K562 (cell line): ENCODE results near the gene RINT1. TPM values are rescaled to one million over a fixed set of nuclear protein-coding genes. Genes with fewer than 3 reads are reported as not detected.

Experiments used
- BMI1 ChIP-seq: fragments of 150-350 bp; IDR thresholded peaks from 2 replicates; pipeline ENCODE4 v1.6.1; 2014; ENCODE audit warnings: low read length
- FUS ChIP-seq: fragments of 200-400 bp; formaldehyde crosslinking; optimal IDR thresholded peaks from 2 replicates; pipeline ENCODE3; 2017; ENCODE audit warnings: low read depth, low read length
- GABPA ChIP-seq: fragments of 200-800 bp; sonication (Bioruptor generic); conservative IDR thresholded peaks from 2 replicates; pipeline ENCODE4 v1.6.1; 2016; ENCODE audit warnings: low read depth, missing genetic modification characterization, missing compliant biosample characterization
- GABPB1 ChIP-seq: sonication (generic); formaldehyde crosslinking; IDR thresholded peaks from 2 replicates; pipeline ENCODE4 v1.8.0; 2022; ENCODE audit warnings: mild to moderate bottlenecking, missing genetic modification reagents
- GABPB2 ChIP-seq: fragments of 250-450 bp; sonication (Bioruptor Pico); conservative IDR thresholded peaks from 2 replicates; pipeline ENCODE4 v1.5.1; 2021; ENCODE audit warnings: mild to moderate bottlenecking
- MTA1 ChIP-seq: fragments of 450-650 bp; IDR thresholded peaks from 2 replicates; pipeline ENCODE4 v1.6.1; 2017; ENCODE audit warnings: borderline replicate concordance
- NCOR1 ChIP-seq: fragments of 450-650 bp; IDR thresholded peaks from 2 replicates; pipeline ENCODE4 v1.6.1; 2016; ENCODE audit warnings: mild to moderate bottlenecking, moderate library complexity
- NFIX ChIP-seq: fragments of 250-450 bp; sonication (Bioruptor Pico); IDR thresholded peaks from 2 replicates; pipeline ENCODE4 v1.4.0; 2020; ENCODE audit warnings: low read depth, mild to moderate bottlenecking, moderate library complexity
- RAD21 ChIP-seq, 2 experiments: fragments of 250-450 bp in 1 of 2; fragments of 450-650 bp in 1 of 2; sonication (Bioruptor Pico) in 1 of 2; formaldehyde crosslinking in 1 of 2; IDR thresholded peaks in 1 of 2; conservative IDR thresholded peaks in 1 of 2; 2 replicates each; pipeline versions ENCODE4 v1.4.0 to v1.8.0; 2020 to 2022; ENCODE audit warnings: mild to moderate bottlenecking in 2 of 2, moderate library complexity in 1 of 2
- TEAD2 ChIP-seq: fragments of 450-650 bp; IDR thresholded peaks from 2 replicates; pipeline ENCODE4 v1.6.1; 2016; ENCODE audit warnings: missing genetic modification characterization, control low read depth, missing compliant biosample characterization
- ZNF133 ChIP-seq: fragments of 250-450 bp; sonication (Bioruptor Pico); IDR thresholded peaks from 2 replicates; pipeline ENCODE4 v1.4.0; 2020; ENCODE audit warnings: mild to moderate bottlenecking
- ZNF766 ChIP-seq: fragments of 200-800 bp; sonication (Bioruptor generic); conservative IDR thresholded peaks from 2 replicates; pipeline ENCODE4 v1.6.1; 2016; ENCODE audit warnings: missing genetic modification characterization, missing compliant biosample characterization
- polyA plus RNA-seq, 8 experiments: library from polyadenylated mRNA; depleted of rRNA in 4 of 8; stranded (reverse) in 5 of 8; unstranded in 3 of 8; fragments of >200 nt; fragmentation: Nextera tagmentation in 2 of 8; fragmentation: Illumina TruSeq in 1 of 8; extraction: Ambion mirVana in 2 of 8; extraction: Trizol in 1 of 8; gene quantifications; 2 replicates each; pipeline versions ENCODE4 v1.2.1 to v1.2.3, GENCODE V29; 2011 to 2014; ENCODE audit warnings: inconsistent platforms in 1 of 8, missing spikeins in 1 of 8
- total RNA-seq, 7 experiments: library from RNA; depleted of rRNA in 6 of 7; stranded (reverse); fragments of >200 nt in 6 of 7; fragmentation: Illumina TruSeq in 2 of 7; extraction: Trizol in 2 of 7; gene quantifications; 2 replicates each; pipeline versions ENCODE4 v1.2.1 to v1.2.3, GENCODE V29; 2011 to 2021; ENCODE audit warnings: low replicate concordance in 1 of 7
- TF ChIP-seq, protein P1 (sequence below), 2 experiments: fragments of 450-650 bp in 1 of 2; sonication (generic) in 1 of 2; formaldehyde crosslinking; conservative IDR thresholded peaks; 2 replicates each; pipeline versions ENCODE4 v1.4.0 to v1.8.1; 2020 to 2022; ENCODE audit warnings: mild to moderate bottlenecking in 1 of 2, missing genetic modification reagents in 1 of 2
- TF ChIP-seq, protein P2 (sequence below): fragments of 450-650 bp; formaldehyde crosslinking; IDR thresholded peaks from 2 replicates; pipeline ENCODE4 v1.4.0; 2020; ENCODE audit warnings: mild to moderate bottlenecking, moderate library complexity
- TF ChIP-seq, protein P3 (sequence below), 2 experiments: fragments of 200-800 bp in 1 of 2; sonication (Bioruptor generic) in 1 of 2; sonication (generic) in 1 of 2; formaldehyde crosslinking in 1 of 2; IDR thresholded peaks in 1 of 2; conservative IDR thresholded peaks in 1 of 2; 2 replicates each; pipeline versions ENCODE4 v1.5.0 to v1.6.1; 2016 to 2020; ENCODE audit warnings: missing compliant biosample characterization in 1 of 2, missing genetic modification characterization in 1 of 2, missing genetic modification reagents in 1 of 2
- TF ChIP-seq, protein P4 (sequence below): fragments of 250-450 bp; sonication (Bioruptor Pico); IDR thresholded peaks from 2 replicates; pipeline ENCODE4 v1.9.0; 2021; ENCODE audit warnings: mild to moderate bottlenecking
- TF ChIP-seq, protein P5 (sequence below), 2 experiments: fragments of 450-650 bp; conservative IDR thresholded peaks; 2 replicates each; pipeline ENCODE4 v1.6.1; 2017; ENCODE audit warnings: mild to moderate bottlenecking in 2 of 2, moderate library complexity in 2 of 2
- TF ChIP-seq, protein P6 (sequence below), 2 experiments: IDR thresholded peaks; 2 replicates each; pipeline ENCODE4 v1.6.1; 2011; ENCODE audit warnings: borderline replicate concordance in 1 of 2, control low read depth in 1 of 2, low read depth in 1 of 2, low read length in 1 of 2, mild to moderate bottlenecking in 1 of 2, mixed read lengths in 1 of 2, moderate library complexity in 1 of 2; ENCODE audit not compliant: insufficient read depth in 1 of 2, insufficient read length in 1 of 2, poor library complexity in 1 of 2, severe bottlenecking in 1 of 2; ENCODE audit errors: extremely low read depth in 1 of 2

RINT1 gene
- total and polyA plus RNA-seq, 9 of the 15 experiments (the other 6 are each of a cell fraction or from before 2014, with no cell fraction given), result 21.3 to 74.3 (median 27.4) TPM

DNA sequence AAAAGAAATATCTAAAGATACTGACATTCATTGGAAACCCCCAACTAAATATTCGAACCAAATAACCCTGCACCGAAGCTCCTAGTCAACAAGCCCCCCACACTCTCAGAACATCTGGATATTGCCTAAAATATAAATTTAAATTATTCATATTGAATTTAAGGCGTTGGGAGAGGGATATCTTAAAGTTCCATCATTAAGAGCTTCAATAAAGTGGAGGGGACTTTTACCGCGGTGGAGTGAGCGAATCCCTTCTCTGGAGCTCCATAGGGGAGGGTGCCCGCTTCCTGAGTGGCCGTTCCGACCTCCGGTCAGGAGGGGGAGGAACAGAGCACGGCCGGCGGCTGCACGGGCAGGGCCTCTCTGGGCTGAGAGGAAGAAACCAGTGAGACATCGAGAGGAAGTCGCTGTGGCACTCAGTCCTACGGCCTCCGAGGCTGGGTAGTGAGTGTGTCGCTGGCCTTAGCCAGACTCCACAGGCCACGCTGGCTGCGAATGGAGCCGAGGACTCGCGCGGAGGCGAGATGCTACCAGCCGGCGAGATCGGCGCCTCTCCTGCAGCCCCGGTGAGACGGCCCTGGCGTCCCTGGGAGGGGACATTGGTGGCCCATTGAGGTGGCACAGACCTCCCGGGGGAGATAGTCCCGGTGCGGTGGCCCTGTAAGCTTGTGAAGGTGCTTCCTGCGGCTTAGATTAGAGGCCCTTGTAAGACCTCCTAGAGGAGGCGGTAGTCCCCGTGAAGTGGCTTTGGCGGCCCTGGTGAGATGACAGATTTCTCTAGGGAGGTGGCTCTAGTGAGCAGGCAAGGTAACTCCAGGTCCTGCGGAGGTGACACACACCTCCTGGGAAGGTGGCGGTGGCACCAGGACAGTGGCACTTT lies at the start of gene RINT1 (continued):
- TF ChIP-seq FUS, result no peak
- TF ChIP-seq, protein P1, sequence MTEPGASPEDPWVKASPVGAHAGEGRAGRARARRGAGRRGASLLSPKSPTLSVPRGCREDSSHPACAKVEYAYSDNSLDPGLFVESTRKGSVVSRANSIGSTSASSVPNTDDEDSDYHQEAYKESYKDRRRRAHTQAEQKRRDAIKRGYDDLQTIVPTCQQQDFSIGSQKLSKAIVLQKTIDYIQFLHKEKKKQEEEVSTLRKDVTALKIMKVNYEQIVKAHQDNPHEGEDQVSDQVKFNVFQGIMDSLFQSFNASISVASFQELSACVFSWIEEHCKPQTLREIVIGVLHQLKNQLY (CRISPR knock-in tag; conservative IDR thresholded peaks at IDR 0.05), result peak in 1 of 2 experiments; percentile 89; a peak in 1 of 4 replicates
- TF ChIP-seq ZNF766 (CRISPR knock-in tag), result no peak
- TF ChIP-seq TEAD2 (tag), result 0 out of 2 replicates have a peak, but pooled peaks have one; percentile 13
- TF ChIP-seq NCOR1, result peak; percentile 54; the same call in 1 of the 2 replicates
- TF ChIP-seq, protein P2, sequence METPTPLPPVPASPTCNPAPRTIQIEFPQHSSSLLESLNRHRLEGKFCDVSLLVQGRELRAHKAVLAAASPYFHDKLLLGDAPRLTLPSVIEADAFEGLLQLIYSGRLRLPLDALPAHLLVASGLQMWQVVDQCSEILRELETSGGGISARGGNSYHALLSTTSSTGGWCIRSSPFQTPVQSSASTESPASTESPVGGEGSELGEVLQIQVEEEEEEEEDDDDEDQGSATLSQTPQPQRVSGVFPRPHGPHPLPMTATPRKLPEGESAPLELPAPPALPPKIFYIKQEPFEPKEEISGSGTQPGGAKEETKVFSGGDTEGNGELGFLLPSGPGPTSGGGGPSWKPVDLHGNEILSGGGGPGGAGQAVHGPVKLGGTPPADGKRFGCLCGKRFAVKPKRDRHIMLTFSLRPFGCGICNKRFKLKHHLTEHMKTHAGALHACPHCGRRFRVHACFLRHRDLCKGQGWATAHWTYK (CRISPR knock-in tag), result peak; percentile 94
- no peak; the same call in 1 of the 2 replicates for TF ChIP-seq MTA1
- 0 out of 2 replicates have a peak, but pooled peaks have one; percentile 77 for TF ChIP-seq ZNF133 (CRISPR knock-in tag)
- TF ChIP-seq GABPA (tag), result peak; percentile 96
- no peak for TF ChIP-seq GABPB2 (CRISPR knock-in tag)
- peak; percentile 89 for TF ChIP-seq GABPB1
- TF ChIP-seq, protein P3, sequence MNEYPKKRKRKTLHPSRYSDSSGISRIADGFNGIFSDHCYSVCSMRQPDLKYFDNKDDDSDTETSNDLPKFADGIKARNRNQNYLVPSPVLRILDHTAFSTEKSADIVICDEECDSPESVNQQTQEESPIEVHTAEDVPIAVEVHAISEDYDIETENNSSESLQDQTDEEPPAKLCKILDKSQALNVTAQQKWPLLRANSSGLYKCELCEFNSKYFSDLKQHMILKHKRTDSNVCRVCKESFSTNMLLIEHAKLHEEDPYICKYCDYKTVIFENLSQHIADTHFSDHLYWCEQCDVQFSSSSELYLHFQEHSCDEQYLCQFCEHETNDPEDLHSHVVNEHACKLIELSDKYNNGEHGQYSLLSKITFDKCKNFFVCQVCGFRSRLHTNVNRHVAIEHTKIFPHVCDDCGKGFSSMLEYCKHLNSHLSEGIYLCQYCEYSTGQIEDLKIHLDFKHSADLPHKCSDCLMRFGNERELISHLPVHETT (CRISPR knock-in tag; conservative IDR thresholded peaks at IDR 0.05 in 1 of 2, IDR thresholded peaks at IDR 0.05 in 1 of 2), result no peak; a peak in 1 of 4 replicates
- TF ChIP-seq RAD21 (CRISPR knock-in tag; conservative IDR thresholded peaks at IDR 0.05 in 1 of 2, IDR thresholded peaks at IDR 0.05 in 1 of 2), result peak; percentile 13 to 24; a peak in 3 of 4 replicates
- TF ChIP-seq, protein P4, sequence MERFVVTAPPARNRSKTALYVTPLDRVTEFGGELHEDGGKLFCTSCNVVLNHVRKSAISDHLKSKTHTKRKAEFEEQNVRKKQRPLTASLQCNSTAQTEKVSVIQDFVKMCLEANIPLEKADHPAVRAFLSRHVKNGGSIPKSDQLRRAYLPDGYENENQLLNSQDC (CRISPR knock-in tag), result no peak; the same call in 1 of the 2 replicates
- no peak for TF ChIP-seq BMI1
- TF ChIP-seq, protein P5, sequence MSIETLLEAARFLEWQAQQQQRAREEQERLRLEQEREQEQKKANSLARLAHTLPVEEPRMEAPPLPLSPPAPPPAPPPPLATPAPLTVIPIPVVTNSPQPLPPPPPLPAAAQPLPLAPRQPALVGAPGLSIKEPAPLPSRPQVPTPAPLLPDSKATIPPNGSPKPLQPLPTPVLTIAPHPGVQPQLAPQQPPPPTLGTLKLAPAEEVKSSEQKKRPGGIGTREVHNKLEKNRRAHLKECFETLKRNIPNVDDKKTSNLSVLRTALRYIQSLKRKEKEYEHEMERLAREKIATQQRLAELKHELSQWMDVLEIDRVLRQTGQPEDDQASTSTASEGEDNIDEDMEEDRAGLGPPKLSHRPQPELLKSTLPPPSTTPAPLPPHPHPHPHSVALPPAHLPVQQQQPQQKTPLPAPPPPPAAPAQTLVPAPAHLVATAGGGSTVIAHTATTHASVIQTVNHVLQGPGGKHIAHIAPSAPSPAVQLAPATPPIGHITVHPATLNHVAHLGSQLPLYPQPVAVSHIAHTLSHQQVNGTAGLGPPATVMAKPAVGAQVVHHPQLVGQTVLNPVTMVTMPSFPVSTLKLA (conservative IDR thresholded peaks at IDR 0.05), result peak; percentile 80 to 90
- TF ChIP-seq NFIX, result no peak
- TF ChIP-seq, protein P6, sequence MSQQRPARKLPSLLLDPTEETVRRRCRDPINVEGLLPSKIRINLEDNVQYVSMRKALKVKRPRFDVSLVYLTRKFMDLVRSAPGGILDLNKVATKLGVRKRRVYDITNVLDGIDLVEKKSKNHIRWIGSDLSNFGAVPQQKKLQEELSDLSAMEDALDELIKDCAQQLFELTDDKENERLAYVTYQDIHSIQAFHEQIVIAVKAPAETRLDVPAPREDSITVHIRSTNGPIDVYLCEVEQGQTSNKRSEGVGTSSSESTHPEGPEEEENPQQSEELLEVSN (IDR thresholded peaks at IDR 0.05; ENCODE audit: borderline replicate concordance in 1 of 2, extremely low read depth in 1 of 2, insufficient read depth in 1 of 2, insufficient read length in 1 of 2, low read depth in 1 of 2, low read length in 1 of 2, poor library complexity in 1 of 2, severe bottlenecking in 1 of 2), result peak in 1 of 2 experiments; percentile 61
